ENCODE results near the gene C9orf72.

Gene C9orf72

GRCh38 chr9:27600256-27600655 lies 27.0 kb upstream of the C9orf72 start:
- H3K9ac ChIP-seq (ENCODE audit: low read length), result no peak overlapping the region
- no peak for DNase-seq
- H3K4me1 ChIP-seq (ENCODE audit: low read length), result no peaks in the 10 kb centered on the region
- no peaks in the 10 kb centered on the region for H3K9me2 ChIP-seq (replicated peaks; ENCODE audit: insufficient read depth, low read length)
- no peak overlapping the region for H3K4me3 ChIP-seq (ENCODE audit: low read length)
- no peaks in the 10 kb centered on the region for H3K79me2 ChIP-seq (ENCODE audit: low read length)
- no peaks in the 10 kb centered on the region for H4K20me1 ChIP-seq (ENCODE audit: insufficient read depth, low read length)
- no peaks in the 10 kb centered on the region for H3K36me3 ChIP-seq (replicated peaks; ENCODE audit: insufficient read depth, low read length)
- no peaks in the 10 kb centered on the region for H3K9me3 ChIP-seq (replicated peaks; ENCODE audit: insufficient read depth, low read length)
- no peak for TF ChIP-seq EZH2phosphoT487 (IDR thresholded peaks at IDR 0.05; ENCODE audit: low read length)
- no peak for TF ChIP-seq CTCF (IDR thresholded peaks at IDR 0.05; ENCODE audit: low read length)
- TF ChIP-seq EZH2 (optimal IDR thresholded peaks at IDR 0.05; ENCODE audit: low read depth, low read length), result no peak
- H3K4me2 ChIP-seq (ENCODE audit: low read depth, low read length), result no peak overlapping the region
- H2AFZ ChIP-seq (ENCODE audit: low read length), result no peak overlapping the region
- no peaks in the 10 kb centered on the region for H3F3A ChIP-seq (ENCODE audit: insufficient read depth, low read length)
- no peak overlapping the region for H3K27ac ChIP-seq (ENCODE audit: low read length)
- no peaks in the 10 kb centered on the region for H3K27me3 ChIP-seq (replicated peaks; ENCODE audit: insufficient read depth, low read length)

- no peaks in the 10 kb centered on the region for H3F3A ChIP-seq (ENCODE audit: insufficient read depth, low read length)
- H3K4me2 ChIP-seq (ENCODE audit: low read depth, low read length), result no peak overlapping the region
- TF ChIP-seq EZH2 (optimal IDR thresholded peaks at IDR 0.05; ENCODE audit: low read depth, low read length) (no peak), EZH2phosphoT487 (IDR thresholded peaks at IDR 0.05; ENCODE audit: low read length) (no peak), CTCF (IDR thresholded peaks at IDR 0.05; ENCODE audit: low read length) (no peak)
- no peak for DNase-seq
- no peak overlapping the region for H3K4me3 ChIP-seq (ENCODE audit: low read length)
- no peaks in the 10 kb centered on the region for H3K9me2 ChIP-seq (replicated peaks; ENCODE audit: insufficient read depth, low read length)
- no peaks in the 10 kb centered on the region for H3K9me3 ChIP-seq (replicated peaks; ENCODE audit: insufficient read depth, low read length)
- no peaks in the 10 kb centered on the region for H3K27me3 ChIP-seq (replicated peaks; ENCODE audit: insufficient read depth, low read length)
- H3K79me2 ChIP-seq (ENCODE audit: low read length), result no peaks in the 10 kb centered on the region
- H3K36me3 ChIP-seq (replicated peaks; ENCODE audit: insufficient read depth, low read length), result no peaks in the 10 kb centered on the region
- H4K20me1 ChIP-seq (ENCODE audit: insufficient read depth, low read length), result no peaks in the 10 kb centered on the region
- H2AFZ ChIP-seq (ENCODE audit: low read length), result no peak overlapping the region
- H3K9ac ChIP-seq (ENCODE audit: low read length), result no peak overlapping the region
- H3K4me1 ChIP-seq (ENCODE audit: low read length), result no peaks in the 10 kb centered on the region
- H3K27ac ChIP-seq (ENCODE audit: low read length), result no peak overlapping the region
Measured at GRCh38 chr9:27599870-27600238, 26.6 kb upstream of the C9orf72 start.

- H3K4me1 ChIP-seq (ENCODE audit: low read length), result no peaks in the 10 kb centered on the region
- DNase-seq, result no peak
- H3K4me2 ChIP-seq (ENCODE audit: low read depth, low read length), result no peak overlapping the region
- no peak overlapping the region for H3K27ac ChIP-seq (ENCODE audit: low read length)
- TF ChIP-seq CTCF (IDR thresholded peaks at IDR 0.05; ENCODE audit: low read length) (no peak), EZH2 (optimal IDR thresholded peaks at IDR 0.05; ENCODE audit: low read depth, low read length) (no peak), EZH2phosphoT487 (IDR thresholded peaks at IDR 0.05; ENCODE audit: low read length) (no peak)
- no peaks in the 10 kb centered on the region for H4K20me1 ChIP-seq (ENCODE audit: insufficient read depth, low read length)
- no peak overlapping the region for H3K9ac ChIP-seq (ENCODE audit: low read length)
- no peaks in the 10 kb centered on the region for H3F3A ChIP-seq (ENCODE audit: insufficient read depth, low read length)
- no peak overlapping the region for H3K4me3 ChIP-seq (ENCODE audit: low read length)
- H3K27me3 ChIP-seq (replicated peaks; ENCODE audit: insufficient read depth, low read length), result no peaks in the 10 kb centered on the region
- no peaks in the 10 kb centered on the region for H3K36me3 ChIP-seq (replicated peaks; ENCODE audit: insufficient read depth, low read length)
- no peaks in the 10 kb centered on the region for H3K9me2 ChIP-seq (replicated peaks; ENCODE audit: insufficient read depth, low read length)
- no peaks in the 10 kb centered on the region for H3K79me2 ChIP-seq (ENCODE audit: low read length)
- H2AFZ ChIP-seq (ENCODE audit: low read length), result no peak overlapping the region
- no peaks in the 10 kb centered on the region for H3K9me3 ChIP-seq (replicated peaks; ENCODE audit: insufficient read depth, low read length)
Measured at GRCh38 chr9:27599102-27599869, 26.0 kb upstream of the C9orf72 start.

All from MM.1S (cell line).